ENCODE results near the gene DHRSX. TPM values are rescaled to one million over a fixed set of nuclear protein-coding genes. Genes with fewer than 3 reads are reported as not detected.
A peak's percentile ranks its signal among the peaks of the same experiment; 100 is the strongest.

Gene DHRSX
- total RNA-seq, 1 donor from 2014 or later = 30.4 TPM

DNA sequence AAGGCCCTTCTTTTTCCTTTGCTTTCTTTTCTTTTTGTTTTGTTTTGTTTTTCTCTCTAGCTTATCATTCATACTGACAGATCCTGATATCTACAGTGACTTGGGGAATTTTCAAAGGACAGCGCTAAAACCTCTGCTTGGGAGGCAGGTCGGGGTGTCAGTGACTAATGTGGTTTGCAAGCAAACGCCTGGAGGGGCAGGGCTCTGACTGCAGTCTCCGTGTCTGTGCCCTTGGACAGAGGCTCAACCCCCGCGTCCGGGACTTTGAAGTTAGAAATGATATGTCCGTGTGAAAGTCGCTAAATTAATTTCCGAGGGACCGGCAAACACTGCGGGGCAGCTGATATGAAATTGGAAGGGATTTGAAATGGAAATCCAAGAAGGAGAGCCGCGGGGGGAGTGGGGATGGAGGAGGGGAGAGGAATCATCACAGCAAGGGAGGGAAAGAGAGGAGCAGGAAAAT, 312.4 kb downstream of the DHRSX start:
- TF ChIP-seq EZH2 (IDR thresholded peaks at IDR 0.05; ENCODE audit: insufficient read depth, low read length) (no peak), CTCF (IDR thresholded peaks at IDR 0.05; ENCODE audit: insufficient read depth, low read depth, low read length) (no peak)
- Histone ChIP-seq H3K4me2 (ENCODE audit: low read length) (peak overlapping the region; percentile 72), H3K27me3 (ENCODE audit: insufficient read depth, low read length) (no peaks in the 10 kb centered on the region), H3K9me3 (ENCODE audit: insufficient read depth, low read depth, low read length) (peaks cover 5% of the 10 kb centered on the region), H2AFZ (ENCODE audit: low read depth, low read length) (no peak overlapping the region), H3K4me1 (ENCODE audit: insufficient read depth, low read length) (peaks cover under 1% of the 10 kb centered on the region), H3K36me3 (ENCODE audit: insufficient read depth, low read length) (no peaks in the 10 kb centered on the region), H4K20me1 (ENCODE audit: insufficient read depth, low read length) (no peaks in the 10 kb centered on the region), H3K9ac (ENCODE audit: low read length) (no peak overlapping the region), H3K4me3 (ENCODE audit: insufficient read depth, low read depth, low read length) (peak overlapping the region; percentile 1), H3K79me2 (ENCODE audit: insufficient read depth, low read length) (no peaks in the 10 kb centered on the region), H3K27ac (ENCODE audit: low read depth, low read length) (no peak overlapping the region)
- DNase-seq (ENCODE audit: low read depth) (no peak), FAIRE-seq (no peak)
- Mint-ChIP-seq H3K27me3 (ENCODE audit: low read depth, unreplicated experiment) (no peaks in the 10 kb centered on the region), H3K4me3 (ENCODE audit: unreplicated experiment) (no peak overlapping the region), H3K36me3 (ENCODE audit: low read depth, unreplicated experiment) (peaks cover 7% of the 10 kb centered on the region), H3K4me1 (ENCODE audit: low read depth, unreplicated experiment) (peaks cover 7% of the 10 kb centered on the region), H3K27ac (ENCODE audit: unreplicated experiment) (no peak overlapping the region), H3K9me3 (ENCODE audit: unreplicated experiment) (peaks cover 13% of the 10 kb centered on the region)

GRCh38 chrX:2187352-2188115, 313.2 kb downstream of the DHRSX start:
- Histone ChIP-seq H3K4me3 (ENCODE audit: insufficient read depth, low read depth, low read length) (no peak overlapping the region), H3K4me1 (ENCODE audit: insufficient read depth, low read length) (peaks cover 8% of the 10 kb centered on the region), H2AFZ (ENCODE audit: low read depth, low read length) (no peak overlapping the region), H3K27ac (ENCODE audit: low read depth, low read length) (no peak overlapping the region), H3K27me3 (ENCODE audit: insufficient read depth, low read length) (no peaks in the 10 kb centered on the region), H4K20me1 (ENCODE audit: insufficient read depth, low read length) (no peaks in the 10 kb centered on the region), H3K36me3 (ENCODE audit: insufficient read depth, low read length) (no peaks in the 10 kb centered on the region), H3K9ac (ENCODE audit: low read length) (no peak overlapping the region), H3K9me3 (ENCODE audit: insufficient read depth, low read depth, low read length) (peaks cover 5% of the 10 kb centered on the region), H3K79me2 (ENCODE audit: insufficient read depth, low read length) (no peaks in the 10 kb centered on the region), H3K4me2 (ENCODE audit: low read length) (peak overlapping the region; percentile 72)
- H3K9me3 Mint-ChIP-seq (ENCODE audit: unreplicated experiment) = peaks cover 11% of the 10 kb centered on the region
- TF ChIP-seq CTCF (IDR thresholded peaks at IDR 0.05; ENCODE audit: insufficient read depth, low read depth, low read length) = no peak
- TF ChIP-seq EZH2 (IDR thresholded peaks at IDR 0.05; ENCODE audit: insufficient read depth, low read length) = no peak
- no peak overlapping the region for H3K27ac Mint-ChIP-seq (ENCODE audit: unreplicated experiment)
- FAIRE-seq (no peak), DNase-seq (ENCODE audit: low read depth) (no peak)
- no peaks in the 10 kb centered on the region for H3K27me3 Mint-ChIP-seq (ENCODE audit: low read depth, unreplicated experiment)
- H3K36me3 Mint-ChIP-seq (ENCODE audit: low read depth, unreplicated experiment) = peaks cover 7% of the 10 kb centered on the region
- H3K4me1 Mint-ChIP-seq (ENCODE audit: low read depth, unreplicated experiment) = peaks cover 8% of the 10 kb centered on the region
- H3K4me3 Mint-ChIP-seq (ENCODE audit: unreplicated experiment) = no peak overlapping the region
